IMR-90 (cell line): ENCODE results near the gene OFD1. TPM values are rescaled to one million over a fixed set of nuclear protein-coding genes. Genes with fewer than 3 reads are reported as not detected.

ENCODE experiments used
- ATAC-seq: fragments of 200-7000 bp; cut with Tn5 transposase; 2 replicates; pipeline ENCODE4 v1.9.1; 2020; ENCODE audit warnings: low read depth, mild to moderate bottlenecking, moderate library complexity
- BruUV-seq: library from RNA; stranded (reverse); fragments of 400-500 nt; replicated peaks from 2 replicates; lab custom pipeline; 2021; lab: Mats Ljungman, UMichigan
- CTCF ChIA-PET: fragments of 300-600 bp; formaldehyde crosslinking; extraction: SDS; loops from one replicate; lab custom pipeline; 2021; ENCODE audit warnings: antibody characterized with exemption; lab: Yijun Ruan, JAX
- POLR2A ChIA-PET: fragments of 300-600 bp; sonication (Branson Sonifier 250); formaldehyde crosslinking; loops from one replicate; lab custom pipeline; 2022; ENCODE audit warnings: antibody characterized with exemption; ENCODE audit not compliant: unreplicated experiment; lab: Charles Lee
- DNase-seq: peaks from one replicate; pipeline ENCODE4 v3.0.0; 2013
- H2AFZ ChIP-seq: replicated peaks from 2 replicates; pipeline ENCODE3; 2013; ENCODE audit warnings: low read length, mild to moderate bottlenecking; ENCODE audit not compliant: poor library complexity
- H2AK5ac ChIP-seq: 2 replicates; pipeline ENCODE4 v1.6.1; 2013; ENCODE audit warnings: low read depth, low read length, inconsistent platforms
- H2AK9ac ChIP-seq: replicated peaks from 2 replicates; pipeline ENCODE3; 2013; ENCODE audit warnings: mild to moderate bottlenecking, low read depth, low read length, moderate library complexity; ENCODE audit not compliant: poor library complexity
- H2BK120ac ChIP-seq: 2 replicates; pipeline ENCODE4 v1.6.1; 2013; ENCODE audit warnings: low read depth, low read length, inconsistent platforms
- H2BK15ac ChIP-seq: 3 replicates; pipeline ENCODE4 v1.6.1; 2013; ENCODE audit warnings: low read depth, low read length, inconsistent platforms
- H2BK20ac ChIP-seq: 2 replicates; pipeline ENCODE4 v1.6.1; 2013; ENCODE audit warnings: low read depth, mild to moderate bottlenecking, inconsistent platforms, low read length, moderate library complexity
- H2BK5ac ChIP-seq: 2 replicates; pipeline ENCODE4 v1.6.1; 2013; ENCODE audit warnings: mild to moderate bottlenecking, low read depth, low read length, inconsistent platforms; ENCODE audit not compliant: poor library complexity, severe bottlenecking
- H3K14ac ChIP-seq: replicated peaks from 2 replicates; pipeline ENCODE4 v1.6.1; 2013; ENCODE audit warnings: low read depth, low read length, inconsistent platforms
- H3K18ac ChIP-seq: 2 replicates; pipeline ENCODE4 v1.6.1; 2013; ENCODE audit warnings: low read depth, low read length, control low read depth
- H3K23ac ChIP-seq: 2 replicates; pipeline ENCODE4 v1.6.1; 2013; ENCODE audit warnings: low read depth, low read length, inconsistent platforms
- H3K27ac ChIP-seq: 2 replicates; pipeline ENCODE4 v1.5.1; 2013; ENCODE audit warnings: mild to moderate bottlenecking, control low read depth, low read length; ENCODE audit not compliant: insufficient read depth
- H3K27me3 ChIP-seq: 2 replicates; pipeline ENCODE4 v1.6.1; 2013; ENCODE audit warnings: low read length; ENCODE audit not compliant: control insufficient read depth, insufficient read depth
- H3K36me3 ChIP-seq: 2 replicates; pipeline ENCODE4 v1.6.1; 2013; ENCODE audit warnings: low read length, mixed read lengths; ENCODE audit not compliant: control insufficient read depth, insufficient read depth
- H3K4ac ChIP-seq: 2 replicates; pipeline ENCODE4 v1.6.1; 2013; ENCODE audit warnings: low read depth, low read length, inconsistent platforms
- H3K4me1 ChIP-seq: 2 replicates; pipeline ENCODE4 v1.6.1; 2013; ENCODE audit warnings: low read length, mixed read lengths; ENCODE audit not compliant: control insufficient read depth, insufficient read depth
- H3K4me2 ChIP-seq: 2 replicates; pipeline ENCODE4 v1.6.1; 2013; ENCODE audit warnings: low read depth, mild to moderate bottlenecking, control low read depth, low read length, moderate library complexity
- H3K4me3 ChIP-seq: 2 replicates; pipeline ENCODE4 v1.5.1; 2013; ENCODE audit warnings: low read depth, mild to moderate bottlenecking, control low read depth, low read length, moderate library complexity; ENCODE audit not compliant: insufficient read depth
- H3K56ac ChIP-seq: 2 replicates; pipeline ENCODE4 v1.6.1; 2013; ENCODE audit warnings: low read length, inconsistent platforms; ENCODE audit not compliant: insufficient read depth; ENCODE audit errors: extremely low read depth
- H3K79me1 ChIP-seq, 2 experiments: 2 replicates each; pipeline ENCODE4 v1.6.1; 2013; ENCODE audit warnings: low read length in 2 of 2, inconsistent platforms in 1 of 2, low read depth in 1 of 2
- H3K9ac ChIP-seq: 2 replicates; pipeline ENCODE4 v1.6.1; 2013; ENCODE audit warnings: low read depth, low read length, control low read depth
- H3K9me1 ChIP-seq: 2 replicates; pipeline ENCODE4 v1.6.1; 2013; ENCODE audit warnings: low read length, inconsistent platforms; ENCODE audit not compliant: insufficient read depth
- H3K9me3 ChIP-seq: 2 replicates; pipeline ENCODE4 v1.6.1; 2013; ENCODE audit warnings: low read length; ENCODE audit not compliant: control insufficient read depth, insufficient read depth
- H4K20me1 ChIP-seq: 2 replicates; pipeline ENCODE4 v1.6.1; 2013; ENCODE audit warnings: low read length, inconsistent platforms; ENCODE audit not compliant: insufficient read depth
- H4K5ac ChIP-seq: 2 replicates; pipeline ENCODE4 v1.6.1; 2013; ENCODE audit warnings: mild to moderate bottlenecking, low read depth, low read length, control low read depth
- H4K8ac ChIP-seq, 2 experiments: 2 replicates each; pipeline ENCODE4 v1.6.1; 2013; ENCODE audit warnings: low read depth in 2 of 2, low read length in 2 of 2, control low read depth in 1 of 2, inconsistent platforms in 1 of 2
- H4K91ac ChIP-seq: 2 replicates; pipeline ENCODE4 v1.6.1; 2013; ENCODE audit warnings: low read depth, low read length, inconsistent platforms; ENCODE audit not compliant: insufficient read depth
- BHLHE40 ChIP-seq: fragments of 150-350 bp; IDR thresholded peaks from 2 replicates; pipeline ENCODE4 v1.6.1; 2016; ENCODE audit warnings: mild to moderate bottlenecking, low read depth, low read length
- MAFK ChIP-seq: IDR thresholded peaks from 2 replicates; pipeline ENCODE4 v1.6.1; 2012; ENCODE audit warnings: low read depth, low read length, improper control_type of control experiment
- MAZ ChIP-seq: IDR thresholded peaks from 2 replicates; pipeline ENCODE4 v1.6.1; 2012; ENCODE audit warnings: low read depth, mild to moderate bottlenecking, low read length, improper control_type of control experiment, moderate library complexity, borderline replicate concordance
- MXI1 ChIP-seq: IDR thresholded peaks from 2 replicates; pipeline ENCODE4 v1.6.1; 2012; ENCODE audit warnings: low read depth, mild to moderate bottlenecking, low read length, moderate library complexity, borderline replicate concordance
- NFE2L2 ChIP-seq: fragments of 150-350 bp; IDR thresholded peaks from 2 replicates; pipeline ENCODE4 v1.6.1; 2016; ENCODE audit warnings: low read depth, mild to moderate bottlenecking, low read length
- POLR2A ChIP-seq: IDR thresholded peaks from 2 replicates; pipeline ENCODE4 v1.6.1; 2012; ENCODE audit warnings: mild to moderate bottlenecking, low read depth, low read length
- SMC3 ChIP-seq: fragments of 150-350 bp; IDR thresholded peaks from 2 replicates; pipeline ENCODE4 v1.6.1; 2016; ENCODE audit warnings: low read depth, mild to moderate bottlenecking, antibody characterized with exemption, low read length, moderate library complexity
- WGBS, 2 experiments: methylation state at CpG; one replicate each; pipeline versions ENCODE4 v1.1.5 to v1.1.7; 2013; ENCODE audit warnings: missing lambda C conversion rate in 2 of 2; ENCODE audit not compliant: insufficient read length in 1 of 2; ENCODE audit errors: extremely low coverage in 2 of 2; 5-methylcytosine and 5-hydroxymethylcytosine counted together
- dilution Hi-C: fragments of 300-500 bp; cut with HindIII; formaldehyde crosslinking; loops from one replicate; pipeline ENCODE4 v1.14.3; 2018; ENCODE audit warnings: low sequenced_read_pairs; ENCODE audit not compliant: unreplicated experiment
- in situ Hi-C: fragments of 300-500 bp; cut with MboI; formaldehyde crosslinking; loops from 3 replicates; pipeline ENCODE4 v1.14.3; 2019; ENCODE audit warnings: low sequenced_read_pairs, inconsistent platforms, mixed read lengths
- intact Hi-C: fragments of 100-400 bp; cut with micrococcal nuclease; formaldehyde crosslinking; loops from 2 replicates; pipeline ENCODE4 v1.10.0; 2022
- polyA plus RNA-seq, 3 experiments: library from polyadenylated mRNA; depleted of rRNA; stranded (reverse); fragments of >200 nt; gene quantifications; 2 replicates each; pipeline ENCODE4 v1.2.3, GENCODE V29; 2012; ENCODE audit warnings: low replicate concordance in 1 of 3
- total RNA-seq: library from RNA; depleted of rRNA; stranded (reverse); fragments of >200 nt; gene quantifications from 2 replicates; pipeline ENCODE4 v1.2.3, GENCODE V29; 2012
- TF ChIP-seq, protein P1 (sequence below): fragments of 150-350 bp; IDR thresholded peaks from 2 replicates; pipeline ENCODE4 v1.6.1; 2017; ENCODE audit warnings: mild to moderate bottlenecking, antibody characterized with exemption, low read length, low read depth
- TF ChIP-seq, protein P2 (sequence below): conservative IDR thresholded peaks from 2 replicates; pipeline ENCODE4 v1.5.1; 2012; ENCODE audit warnings: mild to moderate bottlenecking, low read depth, low read length, improper control_type of control experiment

The OFD1 gene
- total and polyA plus RNA-seq, 2 of the 4 experiments (the other 2 are of a cell fraction), result 8.4 to 8.6 TPM

- TF ChIP-seq NFE2L2, result no peak
- no peak for TF ChIP-seq MAFK
- no peak for TF ChIP-seq POLR2A
- TF ChIP-seq BHLHE40, result no peak
- no peak for TF ChIP-seq SMC3
- TF ChIP-seq MXI1, result no peak
- TF ChIP-seq, protein P1, sequence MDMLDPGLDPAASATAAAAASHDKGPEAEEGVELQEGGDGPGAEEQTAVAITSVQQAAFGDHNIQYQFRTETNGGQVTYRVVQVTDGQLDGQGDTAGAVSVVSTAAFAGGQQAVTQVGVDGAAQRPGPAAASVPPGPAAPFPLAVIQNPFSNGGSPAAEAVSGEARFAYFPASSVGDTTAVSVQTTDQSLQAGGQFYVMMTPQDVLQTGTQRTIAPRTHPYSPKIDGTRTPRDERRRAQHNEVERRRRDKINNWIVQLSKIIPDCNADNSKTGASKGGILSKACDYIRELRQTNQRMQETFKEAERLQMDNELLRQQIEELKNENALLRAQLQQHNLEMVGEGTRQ, result no peak
- no peak for TF ChIP-seq MAZ
- TF ChIP-seq, protein P2, sequence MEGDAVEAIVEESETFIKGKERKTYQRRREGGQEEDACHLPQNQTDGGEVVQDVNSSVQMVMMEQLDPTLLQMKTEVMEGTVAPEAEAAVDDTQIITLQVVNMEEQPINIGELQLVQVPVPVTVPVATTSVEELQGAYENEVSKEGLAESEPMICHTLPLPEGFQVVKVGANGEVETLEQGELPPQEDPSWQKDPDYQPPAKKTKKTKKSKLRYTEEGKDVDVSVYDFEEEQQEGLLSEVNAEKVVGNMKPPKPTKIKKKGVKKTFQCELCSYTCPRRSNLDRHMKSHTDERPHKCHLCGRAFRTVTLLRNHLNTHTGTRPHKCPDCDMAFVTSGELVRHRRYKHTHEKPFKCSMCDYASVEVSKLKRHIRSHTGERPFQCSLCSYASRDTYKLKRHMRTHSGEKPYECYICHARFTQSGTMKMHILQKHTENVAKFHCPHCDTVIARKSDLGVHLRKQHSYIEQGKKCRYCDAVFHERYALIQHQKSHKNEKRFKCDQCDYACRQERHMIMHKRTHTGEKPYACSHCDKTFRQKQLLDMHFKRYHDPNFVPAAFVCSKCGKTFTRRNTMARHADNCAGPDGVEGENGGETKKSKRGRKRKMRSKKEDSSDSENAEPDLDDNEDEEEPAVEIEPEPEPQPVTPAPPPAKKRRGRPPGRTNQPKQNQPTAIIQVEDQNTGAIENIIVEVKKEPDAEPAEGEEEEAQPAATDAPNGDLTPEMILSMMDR, result no peak
- Histone ChIP-seq H3K9ac (no peak overlapping the region), H4K20me1 (peaks cover 67% of the 10 kb centered on the region), H3K56ac (no peak overlapping the region), H3K23ac (no peak overlapping the region), H2BK120ac (no peak overlapping the region), H2AK5ac (no peak overlapping the region), H3K14ac (no peak overlapping the region), H3K18ac (no peak overlapping the region), H4K8ac (no peak overlapping the region), H2AK9ac (no peak overlapping the region), H4K5ac (no peak overlapping the region), H3K79me1 (peaks cover 24 to 54% of the 10 kb centered on the region in 2 experiments), H3K36me3 (peaks cover 8% of the 10 kb centered on the region), H3K27ac (no peak overlapping the region), H2BK5ac (no peak overlapping the region), H3K9me3 (no peaks in the 10 kb centered on the region), H4K91ac (no peak overlapping the region), H3K4me3 (no peak overlapping the region), H3K27me3 (no peaks in the 10 kb centered on the region; the same call in 1 of the 2 replicates), H2BK20ac (no peak overlapping the region), H2AFZ (no peak overlapping the region), H3K4me2 (no peak overlapping the region), H3K9me1 (peaks cover 6% of the 10 kb centered on the region; the same call in 1 of the 2 replicates), H2BK15ac (no peak overlapping the region), H3K4ac (no peak overlapping the region), H3K4me1 (peaks cover 11% of the 10 kb centered on the region)
- intact Hi-C loops, result no loop called here
- ATAC-seq, result no peak
- no CpG with 5 or more reads among the region's 2 CpGs for WGBS, 2 experiments
- dilution Hi-C loops, result no loop called here
- no TSS peak for BruUV-seq
- POLR2A ChIA-PET, result no interaction called here
- in situ Hi-C loops, result no loop called here
- CTCF ChIA-PET, result interaction anchor here (0.7 kb wide), 1 partner anchor 9 kb away, joined by 3 read pairs; the partner anchor contains the start of gene RAB9A
- DNase-seq, result no peak
These were observed 37.1 kb upstream of the OFD1 start for GRCh38 chrX:13697455-13697854.
